ENCODE data around the gene COL4A2.

- no peak for TF ChIP-seq EZH2 (IDR thresholded peaks at IDR 0.05; ENCODE audit: insufficient read depth, low read length)
- no peak for TF ChIP-seq CTCF (IDR thresholded peaks at IDR 0.05; ENCODE audit: insufficient read depth, low read depth, low read length)
Measured at GRCh38 chr13:110463871-110464510, 156.9 kb downstream of the COL4A2 start.

Data from astrocyte (in vitro differentiated cells and primary cell).